ENCODE results near the gene CRISPLD2.
"Not testable (repeated sequence)": the region's sequence is repeated elsewhere in the genome, so short reads cannot be mapped to it uniquely, and the experiment has no call there.

The CRISPLD2 gene

DNA sequence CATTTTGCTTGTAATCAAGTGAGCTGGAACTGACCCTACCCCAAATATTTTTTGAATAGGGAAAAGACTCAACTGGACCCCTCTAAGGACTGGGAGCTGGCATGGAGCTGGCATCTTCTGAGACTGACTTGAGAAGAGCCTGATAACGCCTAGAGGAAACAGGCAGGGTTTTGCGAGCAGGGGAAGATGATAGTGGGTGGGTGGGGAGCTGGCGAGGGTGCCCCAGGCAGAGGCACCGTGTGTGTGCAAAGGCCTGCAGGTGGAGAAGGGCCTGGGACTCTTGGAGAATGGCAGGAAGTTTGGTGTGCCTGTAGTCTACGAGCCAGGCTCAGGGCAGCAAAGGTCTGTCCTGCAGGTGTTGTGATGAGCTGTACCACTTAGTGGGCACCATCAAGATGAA lies 4.1 kb downstream of the CRISPLD2 start:
- no peak for DNase-seq

DNA sequence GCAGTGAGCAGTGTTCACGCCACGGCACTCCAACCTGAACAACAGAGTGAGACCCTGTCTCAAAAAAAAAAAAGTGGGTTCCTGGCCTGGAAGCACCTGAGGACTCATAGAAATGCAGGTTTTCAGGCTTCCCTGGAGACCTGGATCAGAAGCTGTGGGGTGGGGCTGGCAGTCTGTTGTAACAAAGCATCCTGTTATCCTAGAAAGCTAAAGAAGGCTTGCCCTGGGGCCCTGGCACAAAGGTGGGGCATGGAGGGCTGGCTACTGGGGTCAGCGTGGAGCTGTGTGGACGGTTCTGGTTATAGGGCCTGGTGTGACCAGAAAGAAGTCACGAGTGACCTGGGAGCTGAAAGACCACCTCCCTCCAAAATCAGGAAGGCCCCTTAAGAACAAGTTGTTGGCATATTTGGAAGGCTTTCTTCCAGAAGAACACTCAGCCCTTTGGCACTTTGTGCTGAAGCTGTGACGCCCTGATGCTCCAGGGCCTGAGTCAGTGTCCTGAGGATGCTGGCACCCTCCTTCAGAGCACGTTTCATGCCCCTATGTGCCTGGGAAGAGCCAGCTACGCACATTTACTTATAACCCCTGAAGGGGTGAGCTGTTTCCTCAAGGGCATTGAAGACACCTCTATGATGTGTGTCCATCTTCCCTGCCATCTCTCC lies 6.2 kb downstream of the CRISPLD2 start:
- DNase-seq = no peak

DNA sequence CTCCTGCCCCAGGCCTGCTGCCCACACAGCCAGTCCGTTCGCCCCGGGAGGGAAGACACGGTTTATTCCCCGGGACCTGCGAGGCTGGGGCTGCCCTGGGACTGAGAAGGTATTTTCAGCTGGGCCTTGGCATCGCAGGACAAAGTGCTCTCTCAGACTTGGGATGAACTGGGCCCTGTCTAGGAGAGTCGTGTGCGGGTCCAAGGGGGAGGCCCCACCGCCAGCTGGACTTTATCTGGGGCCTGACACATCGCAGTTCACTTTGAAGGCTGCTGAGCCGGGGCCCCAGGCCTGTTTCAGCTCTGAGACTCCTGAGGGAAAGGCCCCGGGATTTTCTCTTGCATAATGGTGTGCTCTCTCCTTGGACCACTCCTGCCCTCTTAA lies 6.8 kb downstream of the CRISPLD2 start:
- DNase-seq = no peak

DNA sequence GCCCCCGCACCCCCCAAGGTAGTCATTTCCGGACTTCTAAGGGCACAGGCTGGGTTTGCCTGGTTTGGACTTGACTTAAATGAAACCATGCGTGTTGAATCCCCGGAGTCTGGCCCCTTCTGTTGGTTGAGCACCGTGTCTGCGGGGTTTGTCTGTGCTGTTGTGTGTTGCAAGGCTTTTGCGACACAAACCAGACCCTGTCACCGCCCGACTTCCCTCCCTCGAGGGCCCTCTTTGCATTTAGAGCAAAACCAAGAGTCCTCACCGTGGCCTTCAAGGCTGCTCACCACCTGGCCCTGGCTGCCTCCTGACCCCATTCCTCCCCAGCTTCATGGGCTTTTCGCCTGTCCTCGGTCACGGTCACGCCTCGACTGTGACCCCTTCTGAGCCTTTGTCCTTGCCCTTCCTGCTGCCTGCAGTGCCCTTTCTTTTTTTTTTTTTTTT lies 7.4 kb downstream of the CRISPLD2 start:
- no peak for DNase-seq

GRCh38 chr16:84827897-84828296 lies 8.1 kb downstream of the CRISPLD2 start:
- no peak for DNase-seq

GRCh38 chr16:84828322-84828721 lies 8.5 kb downstream of the CRISPLD2 start:
- DNase-seq = no peak

DNA sequence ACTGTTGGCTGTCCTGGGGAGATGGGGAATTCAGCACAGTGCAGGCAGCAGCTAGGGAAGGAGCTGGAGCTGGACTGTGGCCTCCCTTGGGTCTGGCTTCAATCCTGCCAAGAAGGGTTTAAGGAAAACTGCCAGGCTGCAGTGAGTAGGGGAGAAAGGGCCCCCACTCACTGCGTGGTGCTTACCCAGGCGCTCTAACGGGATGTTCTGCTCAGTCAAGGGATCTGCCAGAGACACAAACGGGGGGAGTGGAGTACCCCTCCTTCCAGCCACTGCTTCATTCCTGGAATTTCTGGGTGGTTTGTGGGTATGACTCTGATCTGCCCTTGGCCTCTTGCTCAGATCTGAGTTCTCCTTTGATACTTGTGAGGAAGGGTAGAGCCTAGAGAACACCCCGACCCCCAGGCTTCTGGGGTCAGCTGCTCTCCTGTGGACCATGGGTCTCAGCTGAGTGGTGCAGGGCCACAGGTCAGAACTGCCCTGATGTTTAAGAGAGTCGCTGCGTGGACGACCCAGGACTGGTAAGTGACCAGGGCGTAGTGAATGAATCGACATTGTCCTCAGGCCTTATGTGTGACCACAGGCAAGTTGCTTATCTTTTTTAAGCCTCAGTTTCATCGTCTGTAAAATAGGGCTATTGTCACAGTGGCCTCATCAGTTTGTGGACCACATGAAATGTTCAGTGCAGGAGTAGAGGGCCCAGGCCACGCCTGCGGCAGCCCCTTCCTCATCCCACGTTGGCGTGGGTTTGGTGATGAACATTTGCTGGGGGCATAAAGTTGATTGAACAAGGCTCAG lies 9.6 kb downstream of the CRISPLD2 start:
- no peak for DNase-seq

- no peak for DNase-seq
Measured at GRCh38 chr16:84830765-84831384, 11.1 kb downstream of the CRISPLD2 start.

- not testable (repeated sequence) for DNase-seq
Measured at GRCh38 chr16:84831728-84832127, 11.9 kb downstream of the CRISPLD2 start.

GRCh38 chr16:84832488-84833143 lies 12.8 kb downstream of the CRISPLD2 start:
- no peak for DNase-seq

DNA sequence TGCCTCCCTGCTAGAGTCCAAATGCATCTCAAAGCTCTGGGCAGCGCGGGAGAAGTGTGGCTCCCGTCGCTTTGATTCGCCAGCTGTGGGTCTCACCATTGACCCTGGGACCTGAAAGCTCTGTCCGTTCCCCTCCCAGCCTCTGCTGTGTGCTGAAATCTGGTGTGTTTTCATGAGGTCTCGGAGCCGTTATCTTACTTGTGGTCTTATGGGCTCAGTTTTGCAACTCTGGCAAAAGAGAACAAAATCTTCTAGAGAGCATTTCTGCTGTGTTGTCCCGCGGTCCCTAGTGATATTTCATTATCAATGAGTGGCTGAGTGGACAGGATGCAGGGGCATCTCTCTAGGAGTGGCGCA lies 13.3 kb downstream of the CRISPLD2 start:
- DNase-seq = no peak

DNA sequence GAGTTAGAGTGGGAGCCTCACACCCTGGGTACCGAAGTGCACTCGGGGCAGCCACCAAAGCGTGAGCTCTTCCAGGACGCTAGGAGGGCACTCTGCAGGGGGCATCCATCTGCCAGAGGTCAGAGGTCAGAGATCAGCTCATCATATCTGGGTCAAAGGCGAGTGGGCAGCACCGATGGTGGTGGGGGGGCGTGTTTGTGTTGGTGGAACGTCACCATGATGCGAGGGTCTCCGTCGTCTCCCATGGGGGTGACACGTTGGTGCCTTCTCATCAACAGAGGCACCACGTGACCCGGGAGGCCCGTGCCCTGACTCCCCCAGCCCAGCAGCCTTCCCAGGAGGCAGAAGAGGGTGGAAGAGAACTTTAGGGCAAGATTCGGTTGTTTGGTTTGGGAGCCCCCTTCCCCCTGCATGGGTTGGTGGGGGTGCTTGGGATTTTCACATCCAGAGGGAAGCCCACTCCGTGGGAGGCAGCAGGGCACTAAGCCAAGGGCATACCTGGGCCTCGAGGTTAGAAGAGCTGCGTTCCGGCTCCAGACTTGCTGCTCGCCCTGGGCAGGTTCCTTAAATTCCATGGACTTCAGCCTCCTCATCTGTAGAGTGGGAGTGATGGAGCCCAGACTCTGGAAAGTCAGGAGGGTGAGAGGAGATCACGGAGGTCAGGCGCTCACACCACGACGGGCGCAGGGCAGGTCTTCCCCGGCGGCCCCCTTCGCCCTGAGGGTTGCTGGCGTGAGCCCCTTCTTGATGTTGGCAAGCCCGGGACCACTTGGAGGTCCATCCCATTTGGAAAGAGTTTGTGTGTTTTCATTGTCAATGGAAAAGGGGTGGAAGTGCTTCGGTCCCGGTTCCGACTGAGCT lies 14.0 kb downstream of the CRISPLD2 start:
- no peak for DNase-seq

- DNase-seq = no peak
Measured at GRCh38 chr16:84834403-84834772, 14.6 kb downstream of the CRISPLD2 start.

- no peak for DNase-seq
Measured at GRCh38 chr16:84836234-84836647, 16.5 kb downstream of the CRISPLD2 start.

- DNase-seq = no peak
Measured at GRCh38 chr16:84836967-84837366, 17.2 kb downstream of the CRISPLD2 start.

DNA sequence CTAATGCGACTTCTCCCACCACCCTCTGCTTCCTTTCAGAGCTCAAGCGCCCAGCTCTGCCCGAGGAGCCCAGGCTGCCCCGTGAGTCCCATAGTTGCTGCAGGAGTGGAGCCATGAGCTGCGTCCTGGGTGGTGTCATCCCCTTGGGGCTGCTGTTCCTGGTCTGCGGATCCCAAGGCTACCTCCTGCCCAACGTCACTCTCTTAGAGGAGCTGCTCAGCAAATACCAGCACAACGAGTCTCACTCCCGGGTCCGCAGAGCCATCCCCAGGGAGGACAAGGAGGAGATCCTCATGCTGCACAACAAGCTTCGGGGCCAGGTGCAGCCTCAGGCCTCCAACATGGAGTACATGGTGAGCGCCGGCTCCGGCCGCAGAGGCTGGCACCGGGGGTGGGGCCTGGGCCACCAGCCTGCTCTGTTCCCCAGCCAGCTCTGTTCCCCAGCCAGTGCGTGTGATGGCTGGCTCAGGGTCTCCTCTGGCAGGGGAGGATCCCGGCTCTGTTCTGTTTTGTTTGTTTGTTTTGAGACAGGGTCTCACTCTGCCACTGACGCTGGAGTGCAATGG lies 18.7 kb downstream of the CRISPLD2 start:
- no peak for DNase-seq

GRCh38 chr16:84839054-84839453 lies 19.3 kb downstream of the CRISPLD2 start:
- no peak for DNase-seq

GRCh38 chr16:84839956-84840355 lies 20.2 kb downstream of the CRISPLD2 start:
- DNase-seq = no peak

DNA sequence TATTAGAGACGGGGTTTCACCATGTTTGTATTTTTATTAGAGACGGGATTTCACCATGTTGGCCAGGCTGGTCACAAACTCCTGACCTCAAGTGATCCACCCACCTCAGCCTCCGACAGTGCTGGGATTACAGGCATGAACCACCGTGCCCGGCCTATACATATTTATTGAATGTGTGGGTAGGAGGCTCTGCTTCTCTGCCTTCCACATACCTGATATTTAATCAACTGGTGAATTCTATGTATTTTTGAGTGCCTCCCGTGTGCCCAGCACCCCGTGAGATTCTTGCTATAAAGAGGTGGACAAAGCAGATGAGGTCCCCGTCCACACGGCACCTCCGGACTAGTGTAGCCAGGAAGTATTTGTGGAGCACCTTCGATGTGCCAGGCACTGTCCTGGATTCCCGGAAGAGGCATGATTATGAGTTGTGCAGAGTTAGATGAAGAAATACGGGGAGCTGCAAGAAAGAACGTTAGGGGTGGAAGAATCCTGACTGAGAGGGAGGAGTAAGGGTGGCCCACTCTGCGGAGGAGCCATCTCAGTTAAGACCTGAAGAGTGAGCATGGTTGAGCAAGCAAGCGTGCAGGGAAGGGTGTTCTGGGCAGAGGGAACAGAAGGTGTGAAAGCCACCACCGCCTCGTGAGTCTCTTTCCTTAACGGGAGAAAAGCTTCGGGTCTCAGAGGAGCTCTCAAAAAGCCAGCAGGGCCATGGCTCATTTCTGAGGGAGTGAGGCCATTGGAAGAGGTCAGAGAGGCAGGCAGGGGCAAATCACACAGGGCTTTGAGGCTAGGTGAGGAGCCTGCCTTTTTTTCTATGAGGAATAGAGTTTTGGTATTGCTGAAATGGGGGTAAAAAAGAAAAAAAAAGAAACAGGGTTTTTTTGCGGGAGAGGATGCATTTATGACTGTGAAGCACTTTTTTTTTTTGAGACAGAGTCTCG lies 21.2 kb downstream of the CRISPLD2 start:
- DNase-seq = no peak

GRCh38 chr16:84841787-84842300 lies 22.1 kb downstream of the CRISPLD2 start:
- no peak for DNase-seq
